ENCODE measurements around the gene HK2.

The HK2 gene

DNA sequence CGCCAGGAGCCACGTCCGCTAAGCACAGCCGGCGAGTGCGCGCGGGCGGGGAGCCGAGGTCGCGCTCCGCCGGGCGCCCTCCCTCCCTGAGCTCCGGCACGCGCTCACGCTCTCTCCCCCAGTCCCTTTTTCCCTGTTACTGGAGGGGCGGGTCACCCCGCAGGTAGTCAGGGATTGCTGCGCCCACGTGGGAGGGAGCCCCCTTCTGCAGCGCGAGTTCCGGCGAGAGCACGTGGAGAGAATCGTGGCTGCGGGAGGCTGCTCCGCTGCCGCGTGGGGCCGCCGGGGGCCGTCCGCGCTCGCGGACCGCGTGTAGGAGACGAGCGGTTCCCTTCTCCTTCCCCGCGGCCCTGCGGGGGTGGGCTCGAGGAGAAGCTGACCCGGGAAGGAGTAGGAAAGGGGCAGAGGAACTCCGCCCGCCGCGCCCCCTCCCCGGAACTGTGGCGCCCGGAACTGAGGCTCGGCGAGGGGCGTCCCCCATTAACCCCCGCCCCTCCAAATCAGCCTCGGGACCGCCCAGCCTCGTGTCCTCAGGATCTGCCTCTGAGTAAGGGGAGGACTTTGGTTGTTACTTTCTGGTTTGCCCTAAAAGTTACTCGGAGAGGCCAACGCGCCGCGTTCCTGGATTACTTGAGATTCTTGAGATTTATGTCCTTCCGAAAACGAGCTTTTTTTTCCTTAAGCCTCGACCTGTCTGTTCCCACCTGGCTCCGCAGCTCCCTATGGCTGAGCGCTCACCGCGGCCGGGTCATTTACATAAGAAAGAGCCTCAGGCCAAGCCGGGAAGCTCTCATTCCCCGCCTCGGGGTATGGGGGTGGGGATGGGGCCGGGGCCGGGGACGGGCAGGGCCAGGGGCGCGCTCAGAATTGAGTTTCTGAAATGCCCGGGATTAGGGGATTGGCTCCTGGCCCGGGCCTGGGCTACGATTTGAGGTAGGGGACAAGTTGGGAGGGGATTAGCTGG lies 1.1 kb downstream of the HK2 start:
- Histone ChIP-seq H3K27ac (ENCODE audit: low read depth in 2 of 2, low read length in 2 of 2) (peak overlapping the region; percentile 81 to 87), H3K9me3 (ENCODE audit: control insufficient read depth in 2 of 2, low read length in 2 of 2) (no peaks in the 10 kb centered on the region), H3K4me1 (ENCODE audit: control insufficient read depth in 2 of 2, insufficient read depth in 2 of 2, low read length in 2 of 2) (peaks cover 12 to 19% of the 10 kb centered on the region in 2 donors), H3K27me3 (ENCODE audit: control insufficient read depth in 2 of 2, insufficient read depth in 2 of 2, low read length in 2 of 2) (no peaks in the 10 kb centered on the region), H3K4me3 (ENCODE audit: low read length in 2 of 2) (peak overlapping the region; percentile 87 to 90), H3K36me3 (ENCODE audit: control insufficient read depth in 2 of 2, insufficient read depth in 2 of 2, low read length in 2 of 2) (no peaks in the 10 kb centered on the region), H3K9ac (ENCODE audit: low read depth in 1 of 2, low read length in 2 of 2) (peak overlapping the region; percentile 85)

DNA sequence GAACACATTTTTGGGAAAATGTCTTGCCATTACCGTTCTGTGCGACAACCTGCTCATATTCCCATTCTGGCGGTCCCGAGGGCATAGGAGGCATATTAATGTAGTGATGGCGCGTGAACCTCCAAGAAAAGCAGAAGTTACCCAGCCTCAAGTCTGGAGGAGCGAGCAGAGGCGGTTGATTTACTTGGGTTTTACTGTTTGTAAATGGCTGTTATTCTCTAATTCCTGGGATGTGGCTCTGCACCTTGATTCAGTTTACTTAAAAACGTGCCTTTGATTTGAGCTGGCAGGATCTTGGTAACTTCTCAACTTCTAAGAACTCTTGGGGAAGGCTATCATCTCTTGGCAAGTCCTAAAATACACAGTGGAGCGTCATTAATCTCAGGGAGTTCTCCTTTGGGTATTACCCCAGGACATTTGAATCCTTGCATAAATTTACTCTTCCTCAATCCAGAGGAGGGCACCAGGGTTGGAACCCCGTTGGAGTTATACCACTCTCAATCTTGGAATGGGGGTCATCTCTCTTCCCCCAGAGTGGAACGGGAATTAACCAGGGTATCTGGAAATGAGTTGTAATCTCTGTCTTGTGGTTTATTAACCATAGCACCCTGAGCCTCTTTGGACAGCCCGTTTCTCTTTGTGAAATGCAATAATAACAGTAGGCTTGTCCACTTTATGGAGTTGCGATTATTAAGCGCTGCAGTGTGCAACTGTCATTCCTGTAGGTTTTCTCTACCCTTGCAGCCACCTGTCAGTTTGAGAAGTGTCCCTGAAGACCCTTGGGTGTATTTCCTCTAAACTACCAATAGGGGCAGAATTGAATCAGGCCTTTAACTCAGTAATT lies 2.1 kb downstream of the HK2 start:
- Histone ChIP-seq H3K27me3 (ENCODE audit: control insufficient read depth in 2 of 2, insufficient read depth in 2 of 2, low read length in 2 of 2) (no peaks in the 10 kb centered on the region), H3K9me3 (ENCODE audit: control insufficient read depth in 2 of 2, low read length in 2 of 2) (no peaks in the 10 kb centered on the region), H3K9ac (ENCODE audit: low read depth in 1 of 2, low read length in 2 of 2) (peak overlapping the region; percentile 85), H3K4me3 (ENCODE audit: low read length in 2 of 2) (peak overlapping the region; percentile 87 to 90), H3K27ac (ENCODE audit: low read depth in 2 of 2, low read length in 2 of 2) (peak overlapping the region; percentile 81 to 87), H3K36me3 (ENCODE audit: control insufficient read depth in 2 of 2, insufficient read depth in 2 of 2, low read length in 2 of 2) (no peaks in the 10 kb centered on the region), H3K4me1 (ENCODE audit: control insufficient read depth in 2 of 2, insufficient read depth in 2 of 2, low read length in 2 of 2) (peaks cover 14 to 22% of the 10 kb centered on the region in 2 donors)

DNA sequence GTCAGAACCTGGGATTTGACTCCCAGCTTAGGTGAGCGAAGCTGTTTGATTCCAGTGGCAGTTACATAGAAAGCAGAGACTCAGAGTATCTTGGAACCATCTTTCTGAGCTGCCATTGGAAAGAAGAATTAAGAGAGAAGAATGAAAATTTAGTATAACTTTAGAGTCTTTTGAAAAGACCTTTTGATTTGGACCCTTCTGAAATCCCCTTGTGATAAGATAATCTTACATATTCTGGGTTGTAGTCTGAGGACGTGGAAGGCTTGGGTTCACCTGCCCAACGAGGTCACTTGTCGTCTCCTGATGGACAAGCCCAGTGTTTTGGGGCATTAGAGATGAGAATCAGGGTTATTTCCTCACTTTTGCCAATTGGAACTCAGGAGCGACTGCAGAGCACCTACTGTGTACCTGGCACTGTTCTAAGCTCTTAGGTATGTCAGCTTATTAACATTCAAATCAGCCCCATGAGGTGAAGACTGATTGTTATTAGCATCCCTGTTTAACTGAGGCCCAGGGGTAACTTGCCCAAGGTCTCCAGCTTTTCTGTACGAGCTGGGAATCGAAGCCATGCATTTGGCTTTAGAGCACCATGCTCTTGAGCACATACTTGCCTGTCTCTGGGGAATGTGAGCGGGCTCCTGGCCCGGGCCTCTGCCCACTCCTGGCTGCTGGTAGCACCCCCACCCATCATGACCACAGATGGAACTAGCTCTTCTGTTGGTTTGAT lies 2.9 kb downstream of the HK2 start:
- Histone ChIP-seq H3K36me3 (ENCODE audit: control insufficient read depth in 2 of 2, insufficient read depth in 2 of 2, low read length in 2 of 2) (no peaks in the 10 kb centered on the region), H3K4me1 (ENCODE audit: control insufficient read depth in 2 of 2, insufficient read depth in 2 of 2, low read length in 2 of 2) (peaks cover 14 to 30% of the 10 kb centered on the region in 2 donors), H3K9ac (ENCODE audit: low read depth in 1 of 2, low read length in 2 of 2) (peak overlapping the region in 1 of 2 donors; percentile 6), H3K27ac (ENCODE audit: low read depth in 2 of 2, low read length in 2 of 2) (peak overlapping the region; percentile 81 to 87), H3K27me3 (ENCODE audit: control insufficient read depth in 2 of 2, insufficient read depth in 2 of 2, low read length in 2 of 2) (no peaks in the 10 kb centered on the region), H3K9me3 (ENCODE audit: control insufficient read depth in 2 of 2, low read length in 2 of 2) (no peaks in the 10 kb centered on the region), H3K4me3 (ENCODE audit: low read length in 2 of 2) (peak overlapping the region; percentile 87 to 90)

DNA sequence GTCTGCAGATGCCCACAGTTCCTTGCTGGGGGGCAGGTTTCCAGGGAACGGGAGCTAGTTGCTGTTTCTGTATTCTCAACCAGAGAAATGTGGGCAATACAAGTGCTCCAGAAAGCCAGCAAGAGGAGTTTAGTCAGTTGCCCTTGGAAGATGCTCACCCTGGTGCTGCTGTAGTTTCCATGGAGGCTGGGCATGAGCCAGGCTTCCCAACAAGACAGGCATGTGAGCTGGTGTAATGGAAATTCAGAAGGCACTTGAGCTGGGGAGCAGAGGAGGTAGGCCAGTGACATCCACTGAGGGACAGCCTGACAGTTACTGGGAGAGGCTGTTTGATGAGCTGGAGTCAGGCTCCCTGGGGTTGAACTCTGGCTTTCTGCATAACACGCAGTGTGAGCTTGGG lies 7.7 kb downstream of the HK2 start:
- Histone ChIP-seq H3K9ac (ENCODE audit: low read depth in 1 of 2, low read length in 2 of 2) (no peak overlapping the region), H3K27me3 (ENCODE audit: control insufficient read depth in 2 of 2, insufficient read depth in 2 of 2, low read length in 2 of 2) (no peaks in the 10 kb centered on the region), H3K9me3 (ENCODE audit: control insufficient read depth in 2 of 2, low read length in 2 of 2) (no peaks in the 10 kb centered on the region), H3K27ac (ENCODE audit: low read depth in 2 of 2, low read length in 2 of 2) (peak overlapping the region in 1 of 2 donors; percentile 15), H3K36me3 (ENCODE audit: control insufficient read depth in 2 of 2, insufficient read depth in 2 of 2, low read length in 2 of 2) (no peaks in the 10 kb centered on the region), H3K4me1 (ENCODE audit: control insufficient read depth in 2 of 2, insufficient read depth in 2 of 2, low read length in 2 of 2) (peaks cover 44 to 62% of the 10 kb centered on the region in 2 donors), H3K4me3 (ENCODE audit: low read length in 2 of 2) (no peak overlapping the region)

DNA sequence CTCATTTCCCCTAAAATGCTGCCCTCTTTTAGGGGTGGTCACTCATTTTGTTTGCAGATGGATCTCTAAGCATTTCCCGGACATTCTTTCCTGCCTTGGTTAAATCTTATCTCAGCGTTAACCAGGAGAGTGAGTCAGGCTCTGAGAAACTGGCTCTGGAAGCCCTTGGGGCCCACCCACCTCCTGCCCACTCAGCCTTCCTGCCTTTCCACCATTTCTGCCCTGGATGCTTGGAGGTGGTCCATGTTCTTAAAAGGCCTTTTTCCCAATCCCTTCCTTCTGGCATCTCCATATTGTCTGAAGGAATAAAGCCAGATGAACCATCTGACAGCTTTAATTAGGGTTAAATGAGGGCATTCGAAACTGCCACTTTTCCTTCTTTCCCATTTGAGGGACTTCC lies 9.5 kb downstream of the HK2 start:
- H3K36me3 ChIP-seq (ENCODE audit: control insufficient read depth in 2 of 2, insufficient read depth in 2 of 2, low read length in 2 of 2), result no peaks in the 10 kb centered on the region
- H3K9ac ChIP-seq (ENCODE audit: low read depth in 1 of 2, low read length in 2 of 2), result peak overlapping the region; percentile 35 to 58
- no peaks in the 10 kb centered on the region for H3K27me3 ChIP-seq (ENCODE audit: control insufficient read depth in 2 of 2, insufficient read depth in 2 of 2, low read length in 2 of 2)
- no peaks in the 10 kb centered on the region for H3K9me3 ChIP-seq (ENCODE audit: control insufficient read depth in 2 of 2, low read length in 2 of 2)
- H3K4me1 ChIP-seq (ENCODE audit: control insufficient read depth in 2 of 2, insufficient read depth in 2 of 2, low read length in 2 of 2), result peaks cover 43 to 60% of the 10 kb centered on the region in 2 donors
- H3K27ac ChIP-seq (ENCODE audit: low read depth in 2 of 2, low read length in 2 of 2), result peak overlapping the region; percentile 89 to 92
- peak overlapping the region in 1 of 2 donors; percentile 37 for H3K4me3 ChIP-seq (ENCODE audit: low read length in 2 of 2)

DNA sequence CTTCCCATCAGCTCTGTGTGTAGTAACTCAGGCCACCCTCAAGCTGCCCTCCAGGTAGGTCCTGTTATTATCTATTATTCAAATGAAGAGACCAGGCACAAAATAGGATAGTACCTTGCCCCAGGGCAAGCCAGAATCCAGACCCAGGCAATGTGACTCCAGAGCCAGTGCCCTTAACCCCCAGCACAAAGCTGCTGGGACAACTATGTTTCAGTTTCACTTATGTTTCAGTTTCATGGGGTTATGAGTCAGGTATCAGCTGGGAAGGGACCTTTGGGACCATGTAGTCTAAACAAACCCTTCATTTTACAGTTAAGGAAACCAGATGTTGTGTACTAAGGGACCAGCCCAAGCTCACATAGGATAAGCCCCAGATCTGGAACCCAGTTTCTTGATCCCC lies 10.0 kb downstream of the HK2 start:
- Histone ChIP-seq H3K9ac (ENCODE audit: low read depth in 1 of 2, low read length in 2 of 2) (peak overlapping the region; percentile 42 to 58), H3K9me3 (ENCODE audit: control insufficient read depth in 2 of 2, low read length in 2 of 2) (no peaks in the 10 kb centered on the region), H3K36me3 (ENCODE audit: control insufficient read depth in 2 of 2, insufficient read depth in 2 of 2, low read length in 2 of 2) (no peaks in the 10 kb centered on the region), H3K27me3 (ENCODE audit: control insufficient read depth in 2 of 2, insufficient read depth in 2 of 2, low read length in 2 of 2) (no peaks in the 10 kb centered on the region), H3K4me3 (ENCODE audit: low read length in 2 of 2) (peak overlapping the region in 1 of 2 donors; percentile 37), H3K4me1 (ENCODE audit: control insufficient read depth in 2 of 2, insufficient read depth in 2 of 2, low read length in 2 of 2) (peaks cover 48 to 63% of the 10 kb centered on the region in 2 donors), H3K27ac (ENCODE audit: low read depth in 2 of 2, low read length in 2 of 2) (peak overlapping the region; percentile 89 to 92)

DNA sequence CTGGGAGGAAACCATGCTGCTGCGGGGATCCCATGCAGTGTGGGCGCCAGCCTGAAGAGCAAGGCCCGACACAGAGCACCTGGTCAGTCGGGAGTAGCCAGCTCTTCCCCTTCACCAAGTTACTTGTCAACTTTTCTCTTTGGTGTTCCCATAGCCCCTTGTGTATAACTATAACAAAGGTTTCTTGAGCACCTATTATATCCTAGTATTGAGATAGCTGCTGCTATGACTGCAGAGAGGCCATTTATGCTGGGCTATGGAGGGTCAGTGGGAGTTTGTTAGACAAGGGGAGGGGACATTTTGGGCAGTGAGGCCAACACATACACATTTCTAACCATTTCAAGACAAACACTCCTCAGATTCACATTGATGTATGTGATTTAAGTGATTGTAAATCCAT lies 10.8 kb downstream of the HK2 start:
- Histone ChIP-seq H3K27ac (ENCODE audit: low read depth in 2 of 2, low read length in 2 of 2) (peak overlapping the region; percentile 89 to 92), H3K9ac (ENCODE audit: low read depth in 1 of 2, low read length in 2 of 2) (peak overlapping the region in 1 of 2 donors; percentile 58), H3K4me1 (ENCODE audit: control insufficient read depth in 2 of 2, insufficient read depth in 2 of 2, low read length in 2 of 2) (peaks cover 56 to 72% of the 10 kb centered on the region in 2 donors), H3K36me3 (ENCODE audit: control insufficient read depth in 2 of 2, insufficient read depth in 2 of 2, low read length in 2 of 2) (no peaks in the 10 kb centered on the region), H3K27me3 (ENCODE audit: control insufficient read depth in 2 of 2, insufficient read depth in 2 of 2, low read length in 2 of 2) (no peaks in the 10 kb centered on the region), H3K4me3 (ENCODE audit: low read length in 2 of 2) (peak overlapping the region in 1 of 2 donors; percentile 14), H3K9me3 (ENCODE audit: control insufficient read depth in 2 of 2, low read length in 2 of 2) (no peaks in the 10 kb centered on the region)

DNA sequence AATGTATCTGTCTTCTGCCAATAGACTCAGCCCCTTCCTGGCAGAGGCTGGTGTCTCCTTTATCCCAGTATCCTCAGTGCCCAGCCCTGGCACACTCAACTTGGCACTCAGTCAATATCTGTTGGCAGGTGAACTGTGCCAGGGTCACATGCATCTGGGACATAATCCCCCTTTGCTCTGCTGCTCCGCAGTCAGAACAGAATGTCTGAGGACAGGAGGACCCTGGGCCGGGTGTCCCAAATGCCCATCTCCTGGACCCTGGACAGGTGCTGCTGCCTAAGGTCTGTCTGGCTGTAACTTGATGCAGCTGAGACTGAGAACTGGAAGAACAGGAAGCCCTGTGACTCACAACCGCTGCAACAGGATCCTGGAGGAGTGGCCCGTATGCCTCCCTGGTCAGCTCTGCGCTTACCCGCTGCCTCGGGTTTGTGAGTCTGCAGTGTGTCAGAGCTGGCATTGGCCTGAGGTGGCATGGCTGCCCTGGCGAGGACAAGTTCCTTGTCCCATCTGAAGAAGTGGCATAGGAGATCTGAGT lies 11.4 kb downstream of the HK2 start:
- H3K9ac ChIP-seq (ENCODE audit: low read depth in 1 of 2, low read length in 2 of 2), result peak overlapping the region; percentile 56 to 60
- H3K4me3 ChIP-seq (ENCODE audit: low read length in 2 of 2), result peak overlapping the region in 1 of 2 donors; percentile 51
- peaks cover 61 to 72% of the 10 kb centered on the region in 2 donors for H3K4me1 ChIP-seq (ENCODE audit: control insufficient read depth in 2 of 2, insufficient read depth in 2 of 2, low read length in 2 of 2)
- H3K27ac ChIP-seq (ENCODE audit: low read depth in 2 of 2, low read length in 2 of 2), result peak overlapping the region; percentile 89 to 92
- no peaks in the 10 kb centered on the region for H3K9me3 ChIP-seq (ENCODE audit: control insufficient read depth in 2 of 2, low read length in 2 of 2)
- H3K36me3 ChIP-seq (ENCODE audit: control insufficient read depth in 2 of 2, insufficient read depth in 2 of 2, low read length in 2 of 2), result no peaks in the 10 kb centered on the region
- no peaks in the 10 kb centered on the region for H3K27me3 ChIP-seq (ENCODE audit: control insufficient read depth in 2 of 2, insufficient read depth in 2 of 2, low read length in 2 of 2)

DNA sequence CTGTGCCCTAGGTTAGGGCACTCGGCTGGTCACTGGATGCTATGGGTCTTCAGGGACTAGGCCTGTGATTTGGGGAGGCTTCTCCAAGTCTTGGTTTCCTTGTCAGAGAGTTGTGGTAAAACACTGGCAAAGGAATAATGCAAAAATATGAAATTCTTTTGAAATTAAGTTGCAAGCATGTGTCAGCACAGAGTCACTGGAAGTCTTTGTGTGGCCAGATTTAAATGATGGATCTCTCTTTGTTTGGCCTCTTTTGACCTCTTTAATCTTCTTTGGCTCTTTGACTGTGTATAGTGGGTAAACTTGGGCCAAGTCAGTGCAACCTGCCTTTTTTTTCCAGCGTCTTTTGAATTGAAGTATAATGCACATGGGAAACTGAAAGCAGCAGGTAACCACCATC lies 12.1 kb downstream of the HK2 start:
- Histone ChIP-seq H3K27ac (ENCODE audit: low read depth in 2 of 2, low read length in 2 of 2) (peak overlapping the region; percentile 89 to 92), H3K27me3 (ENCODE audit: control insufficient read depth in 2 of 2, insufficient read depth in 2 of 2, low read length in 2 of 2) (no peaks in the 10 kb centered on the region), H3K36me3 (ENCODE audit: control insufficient read depth in 2 of 2, insufficient read depth in 2 of 2, low read length in 2 of 2) (no peaks in the 10 kb centered on the region), H3K4me1 (ENCODE audit: control insufficient read depth in 2 of 2, insufficient read depth in 2 of 2, low read length in 2 of 2) (peaks cover 63 to 77% of the 10 kb centered on the region in 2 donors), H3K4me3 (ENCODE audit: low read length in 2 of 2) (peak overlapping the region in 1 of 2 donors; percentile 51), H3K9ac (ENCODE audit: low read depth in 1 of 2, low read length in 2 of 2) (peak overlapping the region in 1 of 2 donors; percentile 60), H3K9me3 (ENCODE audit: control insufficient read depth in 2 of 2, low read length in 2 of 2) (no peaks in the 10 kb centered on the region)
